IPS-NIHi7 (cell line): ENCODE data around the gene ING3.
"Not testable (repeated sequence)": the region's sequence is repeated elsewhere in the genome, so short reads cannot be mapped to it uniquely, and the experiment has no call there.

Experiments
- DNase-seq: peaks from one replicate; pipeline ENCODE4 v3.0.0; 2012; ENCODE audit warnings: mixed read lengths; ENCODE audit errors: extremely low spot score

ING3 gene

GRCh38 chr7:121002757-121003200 lies 52.2 kb downstream of the ING3 start:
- DNase-seq: no peak

- no peak for DNase-seq
Observed at GRCh38 chr7:121003986-121004685, 53.6 kb downstream of the ING3 start.

- not testable (repeated sequence) for DNase-seq
Observed at GRCh38 chr7:121005058-121005457, 54.5 kb downstream of the ING3 start.

GRCh38 chr7:121005996-121006584 lies 55.5 kb downstream of the ING3 start:
- no peak for DNase-seq

GRCh38 chr7:121006711-121007315 lies 56.2 kb downstream of the ING3 start:
- DNase-seq: no peak

- DNase-seq: no peak
Observed at GRCh38 chr7:121008816-121009215, 58.2 kb downstream of the ING3 start.

- DNase-seq: no peak
Observed at GRCh38 chr7:121011401-121011800, 60.8 kb downstream of the ING3 start.

GRCh38 chr7:121012170-121012874 lies 61.7 kb downstream of the ING3 start:
- DNase-seq: no peak

GRCh38 chr7:121012919-121013318 lies 62.3 kb downstream of the ING3 start:
- no peak for DNase-seq

- DNase-seq: no peak
Observed at GRCh38 chr7:121015560-121015959, 65.0 kb downstream of the ING3 start.

GRCh38 chr7:121016966-121017365 lies 66.4 kb downstream of the ING3 start:
- no peak for DNase-seq

GRCh38 chr7:121017586-121017985 lies 67.0 kb downstream of the ING3 start:
- DNase-seq: no peak

GRCh38 chr7:121019018-121019417 lies 68.4 kb downstream of the ING3 start:
- no peak for DNase-seq

- no peak for DNase-seq
Observed at GRCh38 chr7:121020249-121020988, 69.8 kb downstream of the ING3 start.

GRCh38 chr7:121020989-121021969 lies 70.7 kb downstream of the ING3 start:
- no peak for DNase-seq

- DNase-seq: no peak
Observed at GRCh38 chr7:121023194-121023593, 72.6 kb downstream of the ING3 start.

GRCh38 chr7:121023683-121024511 lies 73.3 kb downstream of the ING3 start:
- DNase-seq: no peak

GRCh38 chr7:121024611-121025010 lies 74.0 kb downstream of the ING3 start:
- no peak for DNase-seq

- no peak for DNase-seq
Observed at GRCh38 chr7:121026159-121026558, 75.6 kb downstream of the ING3 start.
